Right lobe of liver (tissue), 6 donors: ENCODE measurements around the gene STK17B. TPM values are rescaled to one million over a fixed set of nuclear protein-coding genes. Genes with fewer than 3 reads are reported as not detected.

Source experiments
- ATAC-seq, 4 donors: fragments of 200-7000 bp; cut with Tn5 transposase; one replicate each; pipeline ENCODE4 v1.9.1; 2020; ENCODE audit warnings: mild to moderate bottlenecking in 4 of 4, moderate library complexity in 4 of 4
- DNase-seq, 3 donors: peaks; one replicate each; pipeline ENCODE4 v3.0.0-alpha.2; 2020
- H3K27ac ChIP-seq, 3 donors: fragments of 200-600 bp; one replicate each; pipeline ENCODE4 v1.8.0; 2022
- H3K27me3 ChIP-seq, 2 donors: fragments of 200-600 bp; one replicate each; pipeline ENCODE4 v1.8.0; 2022
- H3K36me3 ChIP-seq, 4 donors: fragments of 200-600 bp; sonication (generic) in 1 of 4; one replicate each; pipeline versions ENCODE4 v1.5.1 to v1.8.0; 2017 to 2022; ENCODE audit warnings: control low read depth in 1 of 4
- H3K4me1 ChIP-seq, 4 donors: fragments of 200-600 bp; sonication (generic) in 1 of 4; one replicate each; pipeline versions ENCODE4 v1.5.1 to v1.8.0; 2017 to 2022; ENCODE audit warnings: control low read depth in 1 of 4
- H3K4me3 ChIP-seq, 3 donors: fragments of 200-600 bp; one replicate each; pipeline ENCODE4 v1.8.0; 2022
- H3K9me3 ChIP-seq, 4 donors: fragments of 200-600 bp; sonication (generic) in 1 of 4; one replicate each; pipeline versions ENCODE4 v1.5.1 to v1.8.0; 2017 to 2022; ENCODE audit warnings: control low read depth in 1 of 4
- CTCF ChIP-seq, 4 donors: fragments of 200-600 bp in 3 of 4; fragments of 450-650 bp in 1 of 4; IDR thresholded peaks; one replicate each; pipeline versions ENCODE4 v1.5.1 to v1.8.0; 2016 to 2022; ENCODE audit warnings: antibody characterized with exemption in 4 of 4, mild to moderate bottlenecking in 2 of 4
- POLR2A ChIP-seq: fragments of 450-650 bp; IDR thresholded peaks from one replicate; pipeline ENCODE4 v1.6.1; 2017; ENCODE audit warnings: antibody characterized with exemption, mild to moderate bottlenecking
- WGBS: methylation state at CpG from one replicate; pipeline ENCODE4 v1.1.6; 2018; ENCODE audit warnings: low coverage, low lambda C conversion rate; ENCODE audit not compliant: insufficient coverage; ENCODE audit errors: missing lambda C conversion rate; 5-methylcytosine and 5-hydroxymethylcytosine counted together
- intact Hi-C, 2 donors: fragments of 100-400 bp; cut with DNase I; formaldehyde crosslinking; loops; one replicate each; pipeline versions ENCODE4 v1.11.2 to v1.14.1; 2022
- total RNA-seq, 6 experiments: library from RNA; depleted of rRNA in 2 of 6; stranded (reverse); fragments of >200 nt in 2 of 6; fragmentation: NEBNext Ultra II Directional in 3 of 6; extraction: Animal tissue kit (Norgen Biotek cat#: 25700) in 3 of 6; gene quantifications; one replicate each; pipeline versions ENCODE4 v1.1.0 to v1.2.4, GENCODE V29; 2016 to 2023
- donor health status: DM: no; HTN: yes; CAD: no.
- donor health status: DM: no; HTN: no; CAD: no.
- donor health status: DM: no; HTN: no; CAD: no.
- donor health status: DM: no; HTN: yes; CAD: no.
- donor health status: DM: no; HTN: yes; CAD: no.

The STK17B gene
- total RNA-seq, 6 experiments from 2014 or later, result 1.7 to 8.7 (median 5.1) TPM

GRCh38 chr2:196117214-196117705 is 54.1 kb downstream of the STK17B start:
- Histone ChIP-seq H3K27me3 (no peaks in the 10 kb centered on the region), H3K4me1 (no peaks in the 10 kb centered on the region), H3K27ac (no peak overlapping the region), H3K9me3 (no peaks in the 10 kb centered on the region), H3K36me3 (no peaks in the 10 kb centered on the region), H3K4me3 (no peak overlapping the region)
- TF ChIP-seq POLR2A (no peak), CTCF (IDR thresholded peaks at IDR 0.05) (no peak)
- DNase-seq, result no peak
- 80% methylated on average over 4 of the region's 4 CpGs for WGBS
- ATAC-seq, result no peak
- intact Hi-C loops, result no loop called here

GRCh38 chr2:196113061-196113974 is 58.1 kb downstream of the STK17B start:
- peak in 1 of 4 donors; percentile 31 for ATAC-seq
- Histone ChIP-seq H3K36me3 (no peaks in the 10 kb centered on the region), H3K27ac (no peak overlapping the region), H3K27me3 (no peaks in the 10 kb centered on the region), H3K4me1 (no peaks in the 10 kb centered on the region), H3K9me3 (no peaks in the 10 kb centered on the region), H3K4me3 (no peak overlapping the region)
- intact Hi-C loops, result no loop called here
- WGBS, result 35% methylated on average over 7 of the region's 7 CpGs
- no peak for DNase-seq
- TF ChIP-seq CTCF (IDR thresholded peaks at IDR 0.05) (no peak), POLR2A (no peak)

GRCh38 chr2:196112418-196113034 is 58.9 kb downstream of the STK17B start:
- TF ChIP-seq POLR2A (no peak), CTCF (IDR thresholded peaks at IDR 0.05) (no peak)
- 57% methylated on average over 5 of the region's 5 CpGs for WGBS
- ATAC-seq, result no peak
- no peak for DNase-seq
- no peaks in the 10 kb centered on the region for H3K4me1 ChIP-seq
- no peaks in the 10 kb centered on the region for H3K9me3 ChIP-seq
- no peaks in the 10 kb centered on the region for H3K36me3 ChIP-seq
- intact Hi-C loops, result no loop called here
- no peaks in the 10 kb centered on the region for H3K27me3 ChIP-seq
- H3K27ac ChIP-seq, result no peak overlapping the region
- H3K4me3 ChIP-seq, result no peak overlapping the region

GRCh38 chr2:196108604-196109003 is 62.8 kb downstream of the STK17B start:
- no peak for ATAC-seq
- H3K4me1 ChIP-seq, result no peaks in the 10 kb centered on the region
- H3K27ac ChIP-seq, result no peak overlapping the region
- 63% methylated on average over 1 of the region's 1 CpG for WGBS
- TF ChIP-seq CTCF (IDR thresholded peaks at IDR 0.05) (no peak), POLR2A (no peak)
- H3K36me3 ChIP-seq, result no peaks in the 10 kb centered on the region
- H3K27me3 ChIP-seq, result no peaks in the 10 kb centered on the region
- DNase-seq, result no peak
- H3K9me3 ChIP-seq, result no peaks in the 10 kb centered on the region
- no peak overlapping the region for H3K4me3 ChIP-seq
- intact Hi-C loops, result no loop called here
